Cardiac muscle cell (in vitro differentiated cells and primary cell): Measurements from ENCODE around the gene RPS6KA3. TPM values are rescaled to one million over a fixed set of nuclear protein-coding genes. Genes with fewer than 3 reads are reported as not detected.
A peak's percentile ranks its signal among the peaks of the same experiment; 100 is the strongest.

Experiments
- DNase-seq, 2 donors: peaks; one replicate each; pipeline versions ENCODE4 v3.0.0 to v3.0.0-alpha.2; 2010 to 2017; ENCODE audit warnings: low read depth in 1 of 2, low spot score in 1 of 2
- H3K27ac ChIP-seq: fragments of 200-600 bp; sonication (generic); 2 replicates; pipeline ENCODE4 v1.5.1; 2016
- H3K27me3 ChIP-seq: fragments of 200-600 bp; sonication (generic); 2 replicates; pipeline ENCODE4 v1.6.0; 2016; ENCODE audit warnings: control low read depth
- H3K36me3 ChIP-seq: fragments of 200-600 bp; sonication (generic); 2 replicates; pipeline ENCODE4 v1.5.1; 2016; ENCODE audit warnings: control low read depth
- H3K4me1 ChIP-seq: fragments of 200-600 bp; sonication (generic); 2 replicates; pipeline ENCODE4 v1.8.1; 2017; ENCODE audit warnings: low read depth, mild to moderate bottlenecking, mixed run types
- H3K4me3 ChIP-seq: fragments of 200-600 bp; sonication (generic); 2 replicates; pipeline ENCODE4 v1.5.1; 2016; ENCODE audit warnings: mild to moderate bottlenecking
- H3K9me3 ChIP-seq: fragments of 200-600 bp; sonication (generic); 2 replicates; pipeline ENCODE4 v1.5.1; 2017; ENCODE audit warnings: low read depth, mild to moderate bottlenecking, control low read depth
- polyA plus RNA-seq: library from polyadenylated mRNA; unstranded; fragments of >200 nt; fragmentation: Nextera tagmentation; extraction: Ambion mirVana; gene quantifications from 2 replicates; pipeline ENCODE4 v1.2.1, GENCODE V29; 2016
- total RNA-seq: library from RNA; depleted of rRNA; stranded (reverse); fragments of >200 nt; gene quantifications from 2 replicates; pipeline ENCODE4 v1.2.3, GENCODE V29; 2016
- TF ChIP-seq, protein P1 (sequence below): IDR thresholded peaks from 2 replicates; pipeline ENCODE4 v1.5.1; 2012; ENCODE audit warnings: low read depth, mild to moderate bottlenecking, low read length

Gene RPS6KA3
- total and polyA plus RNA-seq, 2 experiments from 2014 or later = 5.3 to 7.1 TPM

GRCh38 chrX:20265221-20265725, 1.4 kb downstream of the RPS6KA3 start:
- Histone ChIP-seq H3K9me3 (no peaks in the 10 kb centered on the region), H3K36me3 (no peaks in the 10 kb centered on the region), H3K4me3 (peak overlapping the region; percentile 81), H3K4me1 (no peaks in the 10 kb centered on the region), H3K27me3 (peaks cover 23% of the 10 kb centered on the region), H3K27ac (peak overlapping the region; percentile 4)
- DNase-seq = peak; percentile 46 to 84
- TF ChIP-seq, protein P1, sequence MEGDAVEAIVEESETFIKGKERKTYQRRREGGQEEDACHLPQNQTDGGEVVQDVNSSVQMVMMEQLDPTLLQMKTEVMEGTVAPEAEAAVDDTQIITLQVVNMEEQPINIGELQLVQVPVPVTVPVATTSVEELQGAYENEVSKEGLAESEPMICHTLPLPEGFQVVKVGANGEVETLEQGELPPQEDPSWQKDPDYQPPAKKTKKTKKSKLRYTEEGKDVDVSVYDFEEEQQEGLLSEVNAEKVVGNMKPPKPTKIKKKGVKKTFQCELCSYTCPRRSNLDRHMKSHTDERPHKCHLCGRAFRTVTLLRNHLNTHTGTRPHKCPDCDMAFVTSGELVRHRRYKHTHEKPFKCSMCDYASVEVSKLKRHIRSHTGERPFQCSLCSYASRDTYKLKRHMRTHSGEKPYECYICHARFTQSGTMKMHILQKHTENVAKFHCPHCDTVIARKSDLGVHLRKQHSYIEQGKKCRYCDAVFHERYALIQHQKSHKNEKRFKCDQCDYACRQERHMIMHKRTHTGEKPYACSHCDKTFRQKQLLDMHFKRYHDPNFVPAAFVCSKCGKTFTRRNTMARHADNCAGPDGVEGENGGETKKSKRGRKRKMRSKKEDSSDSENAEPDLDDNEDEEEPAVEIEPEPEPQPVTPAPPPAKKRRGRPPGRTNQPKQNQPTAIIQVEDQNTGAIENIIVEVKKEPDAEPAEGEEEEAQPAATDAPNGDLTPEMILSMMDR = no peak

GRCh38 chrX:20263474-20263873, 3.2 kb downstream of the RPS6KA3 start:
- H3K27ac ChIP-seq = no peak overlapping the region
- no peaks in the 10 kb centered on the region for H3K36me3 ChIP-seq
- peak in 1 of 2 donors; percentile 57 for DNase-seq
- peaks cover 10% of the 10 kb centered on the region for H3K27me3 ChIP-seq
- no peaks in the 10 kb centered on the region for H3K4me1 ChIP-seq
- H3K9me3 ChIP-seq = no peaks in the 10 kb centered on the region
- TF ChIP-seq, protein P1 = no peak
- no peak overlapping the region for H3K4me3 ChIP-seq

- H3K4me3 ChIP-seq = no peak overlapping the region
- no peak overlapping the region for H3K27ac ChIP-seq
- H3K27me3 ChIP-seq = no peaks in the 10 kb centered on the region
- TF ChIP-seq, protein P1 = no peak
- no peaks in the 10 kb centered on the region for H3K4me1 ChIP-seq
- H3K9me3 ChIP-seq = no peaks in the 10 kb centered on the region
- no peaks in the 10 kb centered on the region for H3K36me3 ChIP-seq
- no peak for DNase-seq
These were observed 5.8 kb downstream of the RPS6KA3 start for GRCh38 chrX:20260885-20261284.

DNA sequence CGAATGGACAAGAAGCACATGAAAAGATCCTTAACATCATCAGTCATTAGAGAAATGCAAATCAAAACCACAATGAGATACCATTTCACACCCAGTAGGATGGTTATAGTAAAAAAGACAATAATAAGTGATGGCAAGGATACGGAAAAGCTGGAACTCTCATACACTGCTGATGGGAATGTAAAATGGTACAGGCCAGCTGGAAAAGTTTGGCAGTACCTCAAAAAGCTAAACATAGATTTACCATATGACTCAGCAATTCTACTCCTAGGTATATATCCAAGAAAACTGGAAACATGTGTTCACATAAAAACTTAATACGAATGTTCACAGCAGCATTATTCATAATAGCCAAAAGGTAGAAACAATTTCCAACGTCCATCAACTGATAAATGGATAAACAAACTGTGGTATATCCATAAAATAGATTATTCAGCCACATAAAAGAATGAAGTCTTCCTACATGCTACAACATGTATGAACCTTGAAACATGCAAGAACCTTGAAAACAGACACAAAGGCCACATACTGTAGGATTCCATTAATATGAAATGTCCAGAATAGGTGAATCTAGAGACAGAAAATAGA, 11.9 kb downstream of the RPS6KA3 start:
- peak in 1 of 2 donors; percentile 56 for DNase-seq
- H3K4me3 ChIP-seq = no peak overlapping the region
- no peak overlapping the region for H3K27ac ChIP-seq
- H3K9me3 ChIP-seq = no peaks in the 10 kb centered on the region
- H3K36me3 ChIP-seq = no peaks in the 10 kb centered on the region
- H3K27me3 ChIP-seq = no peaks in the 10 kb centered on the region
- TF ChIP-seq, protein P1 = no peak
- H3K4me1 ChIP-seq = no peaks in the 10 kb centered on the region

DNA sequence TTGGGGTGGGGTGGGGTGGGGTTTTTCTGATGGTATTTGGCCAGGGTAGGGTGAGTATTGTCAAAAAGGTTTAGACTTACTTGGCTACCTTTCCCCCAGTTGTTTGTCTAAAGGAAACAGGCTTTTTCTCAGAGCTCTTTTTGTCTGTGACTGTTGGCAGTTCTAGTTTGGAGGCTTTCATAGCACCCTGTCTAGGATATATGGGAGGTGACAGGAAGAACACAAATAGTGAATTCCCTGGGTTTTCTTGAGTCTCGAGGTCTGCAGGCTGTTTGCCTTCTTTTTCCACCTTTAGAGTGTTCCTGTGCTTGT, 13.5 kb downstream of the RPS6KA3 start:
- Histone ChIP-seq H3K27ac (no peak overlapping the region), H3K27me3 (no peaks in the 10 kb centered on the region), H3K36me3 (no peaks in the 10 kb centered on the region), H3K4me3 (no peak overlapping the region), H3K4me1 (no peaks in the 10 kb centered on the region), H3K9me3 (no peaks in the 10 kb centered on the region)
- TF ChIP-seq, protein P1 = no peak
- DNase-seq = no peak
